Cardiac fibroblast (primary cell): ENCODE measurements around the gene SLC9A7.
"Not testable (repeated sequence)": the region's sequence is repeated elsewhere in the genome, so short reads cannot be mapped to it uniquely, and the experiment has no call there.

Experiments used
- DNase-seq, 2 donors: peaks; one replicate each; pipeline versions ENCODE4 v3.0.0 to v3.0.0-alpha.2; 2010; ENCODE audit warnings: low read depth in 2 of 2
- H3K4me3 ChIP-seq, 2 donors: replicated peaks in 1 of 2; 1 replicate in 1 of 2; 2 replicates in 1 of 2; pipeline ENCODE4 v1.5.1; 2011; ENCODE audit warnings: low read depth in 2 of 2, low read length in 2 of 2, mild to moderate bottlenecking in 2 of 2, moderate library complexity in 1 of 2
- CTCF ChIP-seq: IDR thresholded peaks from one replicate; pipeline ENCODE4 v1.5.1; 2011; ENCODE audit warnings: low read depth, mild to moderate bottlenecking, low read length, inconsistent platforms

SLC9A7 gene

GRCh38 chrX:46791927-46792809 is 33.2 kb upstream of the SLC9A7 start:
- TF ChIP-seq CTCF: no peak
- peak; percentile 85 to 94 for DNase-seq
- no peak overlapping the region for H3K4me3 ChIP-seq

- no peak for TF ChIP-seq CTCF
These were observed 30.0 kb upstream of the SLC9A7 start for GRCh38 chrX:46788902-46789301.

GRCh38 chrX:46784437-46784836 is 25.5 kb upstream of the SLC9A7 start:
- not testable (repeated sequence) for DNase-seq, H3K4me3 ChIP-seq

More at GRCh38 chrX:46788902-46789301, 30.0 kb upstream of the SLC9A7 start:
- peak; percentile 5 to 40 for DNase-seq
- no peak overlapping the region for H3K4me3 ChIP-seq

GRCh38 chrX:46782034-46782433 is 23.1 kb upstream of the SLC9A7 start:
- no peak for TF ChIP-seq CTCF
- no peak overlapping the region for H3K4me3 ChIP-seq
- DNase-seq: no peak

- no peak for TF ChIP-seq CTCF
- H3K4me3 ChIP-seq: no peak overlapping the region
- peak; percentile 55 to 64 for DNase-seq
These were observed 19.3 kb upstream of the SLC9A7 start for GRCh38 chrX:46777971-46778810.

GRCh38 chrX:46770817-46771163 is 11.9 kb upstream of the SLC9A7 start:
- peak; percentile 65 to 91 for DNase-seq
- no peak for TF ChIP-seq CTCF
- peak overlapping the region in 1 of 2 donors; percentile 5 for H3K4me3 ChIP-seq

- no peak for TF ChIP-seq CTCF
- H3K4me3 ChIP-seq: peak overlapping the region in 1 of 2 donors; percentile 5
- peak; percentile 57 to 75 for DNase-seq
These were observed 11.3 kb upstream of the SLC9A7 start for GRCh38 chrX:46770000-46770816.
